Panc1 (cell line): ENCODE results near the gene TM2D1. TPM values are rescaled to one million over a fixed set of nuclear protein-coding genes. Genes with fewer than 3 reads are reported as not detected.

Source experiments
- ATAC-seq: fragments of 200-7000 bp; cut with Tn5 transposase; 2 replicates; pipeline ENCODE4 v1.9.1; 2020; ENCODE audit warnings: mild to moderate bottlenecking, moderate library complexity
- BruUV-seq: library from RNA; stranded (reverse); fragments of 400-500 nt; replicated peaks from 2 replicates; lab custom pipeline; 2021; lab: Mats Ljungman, UMichigan
- CTCF ChIA-PET: fragments of 300-600 bp; sonication (Branson Sonifier 250); formaldehyde crosslinking; loops from one replicate; lab custom pipeline; 2022; ENCODE audit warnings: antibody characterized with exemption; lab: Charles Lee
- POLR2A ChIA-PET: fragments of 300-600 bp; sonication (Branson Sonifier 250); formaldehyde crosslinking; loops from one replicate; lab custom pipeline; 2022; ENCODE audit warnings: antibody characterized with exemption; lab: Charles Lee
- DNase-seq: peaks from one replicate; pipeline ENCODE4 v3.0.0-alpha.2; 2010; ENCODE audit warnings: low read depth, low spot score
- H3K27ac ChIP-seq: 2 replicates; pipeline ENCODE4 v1.5.1; 2011; ENCODE audit warnings: mild to moderate bottlenecking, low read length, inconsistent platforms
- H3K27me3 ChIP-seq: fragments of 200-500 bp; sonication (Bioruptor generic); 2 replicates; pipeline ENCODE4 v1.6.0; 2014; ENCODE audit warnings: low read length, inconsistent platforms; ENCODE audit not compliant: control insufficient read depth, insufficient read depth
- H3K36me3 ChIP-seq: fragments of 200-500 bp; sonication (Bioruptor generic); 2 replicates; pipeline ENCODE4 v1.5.1; 2014; ENCODE audit warnings: inconsistent platforms, mild to moderate bottlenecking, low read length, moderate library complexity; ENCODE audit not compliant: control insufficient read depth, insufficient read depth
- H3K4me1 ChIP-seq: 2 replicates; pipeline ENCODE4 v1.5.1; 2011; ENCODE audit warnings: inconsistent platforms, mild to moderate bottlenecking, low read length, moderate library complexity; ENCODE audit not compliant: control insufficient read depth, insufficient read depth
- H3K4me3 ChIP-seq, 2 experiments: 2 replicates each; pipeline ENCODE4 v1.5.1; 2011 to 2012; ENCODE audit warnings: low read depth in 2 of 2, low read length in 2 of 2, mild to moderate bottlenecking in 2 of 2, inconsistent platforms in 1 of 2, moderate library complexity in 1 of 2
- H3K9me3 ChIP-seq: fragments of 200-500 bp; sonication (Bioruptor generic); 2 replicates; pipeline ENCODE4 v1.5.1; 2014; ENCODE audit warnings: low read depth, mild to moderate bottlenecking, inconsistent platforms, low read length, moderate library complexity; ENCODE audit not compliant: control insufficient read depth, insufficient read depth
- CTCF ChIP-seq: fragments of 450-650 bp; IDR thresholded peaks from 2 replicates; pipeline ENCODE4 v1.5.1; 2017; ENCODE audit warnings: mild to moderate bottlenecking
- POLR2AphosphoS5 ChIP-seq: IDR thresholded peaks from 2 replicates; pipeline ENCODE4 v1.6.1; 2012; ENCODE audit warnings: mild to moderate bottlenecking, low read depth, low read length, moderate library complexity
- SIN3A ChIP-seq: IDR thresholded peaks from 2 replicates; pipeline ENCODE4 v1.6.1; 2012; ENCODE audit warnings: low read depth, mild to moderate bottlenecking, low read length, moderate library complexity, borderline replicate concordance; ENCODE audit not compliant: insufficient read depth
- TCF7L2 ChIP-seq: IDR thresholded peaks from 2 replicates; pipeline ENCODE4 v1.6.1; 2011; ENCODE audit warnings: mild to moderate bottlenecking, low read depth, low read length, inconsistent platforms
- in situ Hi-C: cut with HindIII; loops from 2 replicates; pipeline ENCODE4 v1.10.0; 2016; ENCODE audit warnings: low sequenced_read_pairs, low pct_unique_long_range_greater_than_20kb
- intact Hi-C: fragments of 100-400 bp; cut with micrococcal nuclease; formaldehyde crosslinking; loops from one replicate; pipeline ENCODE4 v1.10.0; 2022; ENCODE audit not compliant: unreplicated experiment
- total RNA-seq: library from RNA; stranded (reverse); gene quantifications from one replicate; pipeline ENCODE4 v1.2.1, GENCODE V29; 2021; ENCODE audit not compliant: unreplicated experiment
- TF ChIP-seq, protein P1 (sequence below), 2 experiments: IDR thresholded peaks; 2 replicates each; pipeline ENCODE4 v1.6.1; 2011 to 2012; ENCODE audit warnings: low read depth in 2 of 2, control low read depth in 1 of 2, low read length in 1 of 2, mild to moderate bottlenecking in 1 of 2, moderate library complexity in 1 of 2; ENCODE audit not compliant: insufficient read depth in 1 of 2

Gene TM2D1
- total RNA-seq, 1 experiment from 2014 or later, result 43.2 TPM

DNA sequence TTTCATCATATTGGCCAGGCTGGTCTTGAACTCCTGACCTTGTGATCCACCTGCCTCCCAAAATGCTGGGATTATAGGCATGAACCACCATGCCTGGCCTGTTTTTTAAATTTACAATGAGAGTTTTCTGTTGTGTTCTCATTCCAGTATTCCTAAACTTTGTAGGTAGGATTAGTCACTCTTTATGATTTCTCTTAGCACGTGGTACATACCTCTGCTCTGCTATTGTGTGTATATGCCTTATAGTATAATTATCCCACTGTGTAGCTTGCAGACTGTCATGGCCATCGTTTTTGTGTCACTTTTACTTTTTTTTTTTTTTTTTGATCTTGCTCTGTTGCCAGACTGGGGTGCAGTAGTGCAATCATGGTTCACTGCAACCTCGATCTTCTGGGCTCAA lies 31.8 kb upstream of the TM2D1 start:
- no peak for TF ChIP-seq TCF7L2
- ChIA-PET CTCF (no interaction called here), POLR2A (no interaction called here)
- ATAC-seq (no peak), DNase-seq (no peak)
- Histone ChIP-seq H3K4me1 (peaks cover 16% of the 10 kb centered on the region; the same call in 1 of the 2 replicates), H3K27me3 (no peaks in the 10 kb centered on the region), H3K36me3 (no peaks in the 10 kb centered on the region), H3K9me3 (no peaks in the 10 kb centered on the region), H3K27ac (no peak overlapping the region), H3K4me3 (no peak overlapping the region)
- in situ Hi-C loops (no loop called here), intact Hi-C loops (no loop called here)
- no TSS peak for BruUV-seq

GRCh38 chr1:61754545-61754944 lies 29.6 kb upstream of the TM2D1 start:
- ChIA-PET CTCF (interaction anchor here (0.6 kb wide), 1 partner anchor 16 kb away, joined by 5 read pairs; no protein-coding TSS in a partner anchor), POLR2A (no interaction called here)
- Histone ChIP-seq H3K4me1 (peaks cover 16% of the 10 kb centered on the region; the same call in 1 of the 2 replicates), H3K27me3 (no peaks in the 10 kb centered on the region), H3K36me3 (no peaks in the 10 kb centered on the region), H3K9me3 (no peaks in the 10 kb centered on the region), H3K27ac (peak overlapping the region; percentile 36; the same call in 1 of the 2 replicates), H3K4me3 (no peak overlapping the region)
- DNase-seq, result no peak
- peak; percentile 85 for ATAC-seq
- BruUV-seq, result no TSS peak
- TF ChIP-seq, protein P1, sequence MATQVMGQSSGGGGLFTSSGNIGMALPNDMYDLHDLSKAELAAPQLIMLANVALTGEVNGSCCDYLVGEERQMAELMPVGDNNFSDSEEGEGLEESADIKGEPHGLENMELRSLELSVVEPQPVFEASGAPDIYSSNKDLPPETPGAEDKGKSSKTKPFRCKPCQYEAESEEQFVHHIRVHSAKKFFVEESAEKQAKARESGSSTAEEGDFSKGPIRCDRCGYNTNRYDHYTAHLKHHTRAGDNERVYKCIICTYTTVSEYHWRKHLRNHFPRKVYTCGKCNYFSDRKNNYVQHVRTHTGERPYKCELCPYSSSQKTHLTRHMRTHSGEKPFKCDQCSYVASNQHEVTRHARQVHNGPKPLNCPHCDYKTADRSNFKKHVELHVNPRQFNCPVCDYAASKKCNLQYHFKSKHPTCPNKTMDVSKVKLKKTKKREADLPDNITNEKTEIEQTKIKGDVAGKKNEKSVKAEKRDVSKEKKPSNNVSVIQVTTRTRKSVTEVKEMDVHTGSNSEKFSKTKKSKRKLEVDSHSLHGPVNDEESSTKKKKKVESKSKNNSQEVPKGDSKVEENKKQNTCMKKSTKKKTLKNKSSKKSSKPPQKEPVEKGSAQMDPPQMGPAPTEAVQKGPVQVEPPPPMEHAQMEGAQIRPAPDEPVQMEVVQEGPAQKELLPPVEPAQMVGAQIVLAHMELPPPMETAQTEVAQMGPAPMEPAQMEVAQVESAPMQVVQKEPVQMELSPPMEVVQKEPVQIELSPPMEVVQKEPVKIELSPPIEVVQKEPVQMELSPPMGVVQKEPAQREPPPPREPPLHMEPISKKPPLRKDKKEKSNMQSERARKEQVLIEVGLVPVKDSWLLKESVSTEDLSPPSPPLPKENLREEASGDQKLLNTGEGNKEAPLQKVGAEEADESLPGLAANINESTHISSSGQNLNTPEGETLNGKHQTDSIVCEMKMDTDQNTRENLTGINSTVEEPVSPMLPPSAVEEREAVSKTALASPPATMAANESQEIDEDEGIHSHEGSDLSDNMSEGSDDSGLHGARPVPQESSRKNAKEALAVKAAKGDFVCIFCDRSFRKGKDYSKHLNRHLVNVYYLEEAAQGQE (IDR thresholded peaks at IDR 0.05; ENCODE audit: insufficient read depth in 1 of 2, low read depth in 2 of 2, low read length in 1 of 2), result no peak
- TF ChIP-seq SIN3A (no peak), TCF7L2 (no peak), CTCF (no peak), POLR2AphosphoS5 (no peak)
- intact Hi-C loops, result no loop called here
- in situ Hi-C loops, result no loop called here

DNA sequence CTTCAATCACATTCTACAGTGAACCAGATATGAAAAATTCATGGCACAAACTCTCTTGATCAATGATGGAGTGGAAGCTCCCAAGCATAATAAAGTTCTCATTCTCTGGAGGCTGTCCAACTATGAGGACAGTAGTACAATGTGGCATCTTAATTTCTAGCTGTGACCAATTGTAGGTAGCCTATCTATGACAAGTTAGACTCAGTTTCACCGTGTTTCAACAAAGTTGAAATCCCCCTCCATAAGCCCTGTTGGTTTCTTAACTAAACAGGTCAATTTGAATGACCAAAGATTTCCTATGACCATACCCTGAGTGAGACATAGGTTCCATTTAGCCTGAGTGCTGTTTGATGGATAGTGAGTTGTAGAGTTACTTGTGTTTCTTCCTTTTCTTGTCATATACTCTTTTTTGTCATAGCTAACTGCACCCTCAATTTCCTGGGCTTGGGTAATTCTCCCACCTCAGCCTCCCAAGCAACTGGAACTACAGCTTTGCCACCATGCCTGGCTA lies 29.1 kb upstream of the TM2D1 start:
- in situ Hi-C loops, result no loop called here
- CTCF ChIA-PET, result interaction anchor here (0.6 kb wide), 1 partner anchor 16 kb away, joined by 5 read pairs; no protein-coding TSS in a partner anchor
- intact Hi-C loops, result no loop called here
- DNase-seq (no peak), ATAC-seq (peak; percentile 59)
- TF ChIP-seq CTCF (no peak), POLR2AphosphoS5 (no peak), TCF7L2 (no peak), SIN3A (no peak)
- TF ChIP-seq, protein P1 (IDR thresholded peaks at IDR 0.05; ENCODE audit: insufficient read depth in 1 of 2, low read depth in 2 of 2, low read length in 1 of 2), result no peak
- peaks cover 16% of the 10 kb centered on the region; the same call in 1 of the 2 replicates for H3K4me1 ChIP-seq
- H3K27ac ChIP-seq, result peak overlapping the region; percentile 36; the same call in 1 of the 2 replicates
- no peaks in the 10 kb centered on the region for H3K36me3 ChIP-seq
- H3K4me3 ChIP-seq, result no peak overlapping the region
- POLR2A ChIA-PET, result interaction anchor here (0.7 kb wide), 1 partner anchor 673 kb away, joined by 3 read pairs; no protein-coding TSS in a partner anchor
- no TSS peak for BruUV-seq
- H3K9me3 ChIP-seq, result no peaks in the 10 kb centered on the region
- H3K27me3 ChIP-seq, result no peaks in the 10 kb centered on the region
